PFSK-1 (cell line): Measurements from ENCODE around the gene OPA1.

Experiments
- FOXP2 ChIP-seq: optimal IDR thresholded peaks from 2 replicates; pipeline ENCODE3; 2011; ENCODE audit warnings: borderline replicate concordance, control low read depth, inconsistent platforms; ENCODE audit not compliant: insufficient read depth; ENCODE audit errors: extremely low read length, extremely low read depth
- POLR2AphosphoS5 ChIP-seq: IDR thresholded peaks from 2 replicates; pipeline ENCODE4 v1.6.1; 2012; ENCODE audit warnings: low read depth, mild to moderate bottlenecking, control low read depth, low read length, moderate library complexity
- SIN3A ChIP-seq: IDR thresholded peaks from 2 replicates; pipeline ENCODE4 v1.6.1; 2012; ENCODE audit warnings: mild to moderate bottlenecking, low read length, moderate library complexity, borderline replicate concordance; ENCODE audit not compliant: insufficient read depth
- TAF1 ChIP-seq: IDR thresholded peaks from 2 replicates; pipeline ENCODE4 v1.6.1; 2012; ENCODE audit warnings: low read length, control low read depth, borderline replicate concordance; ENCODE audit not compliant: insufficient read depth
- TF ChIP-seq, protein P1 (sequence below), 2 experiments: IDR thresholded peaks; 2 replicates each; pipeline versions ENCODE4 v1.6.1 to v1.8.0; 2011 to 2012; ENCODE audit warnings: low read depth in 2 of 2, low read length in 2 of 2, control low read depth in 1 of 2, inconsistent platforms in 1 of 2, mild to moderate bottlenecking in 1 of 2, moderate library complexity in 1 of 2; ENCODE audit not compliant: insufficient read depth in 1 of 2

The OPA1 gene

DNA sequence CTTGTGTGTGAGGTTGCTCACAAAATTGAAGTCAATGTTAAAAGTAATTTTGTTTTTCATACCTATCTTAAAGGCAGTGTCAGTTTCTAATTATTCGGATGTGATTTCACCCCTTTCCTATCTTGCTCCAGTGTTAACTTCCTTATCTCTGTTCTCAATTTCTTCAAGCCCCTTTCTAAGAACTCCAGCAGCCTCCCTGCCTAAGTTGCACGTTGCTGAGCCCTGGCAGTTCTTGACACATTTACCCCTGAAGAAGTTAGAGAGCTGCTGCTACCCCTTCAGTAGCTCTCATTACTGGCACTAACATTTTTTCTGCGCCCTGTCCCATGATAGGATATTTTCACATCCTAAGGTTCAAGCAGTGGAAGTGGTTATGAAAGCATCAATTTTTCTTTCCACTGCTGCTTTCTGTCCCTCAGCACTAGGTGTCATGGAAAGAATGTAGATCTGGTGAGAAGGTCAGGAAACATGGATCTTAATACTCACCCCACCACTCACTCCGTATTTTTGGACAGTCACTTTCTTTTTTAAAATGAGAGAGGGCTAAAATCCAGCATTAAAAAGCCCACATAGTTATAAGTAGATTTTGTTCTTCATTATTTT is 62.9 kb downstream of the OPA1 start:
- TF ChIP-seq TAF1 (no peak), SIN3A (no peak), POLR2AphosphoS5 (no peak), FOXP2 (no peak)
- TF ChIP-seq, protein P1, sequence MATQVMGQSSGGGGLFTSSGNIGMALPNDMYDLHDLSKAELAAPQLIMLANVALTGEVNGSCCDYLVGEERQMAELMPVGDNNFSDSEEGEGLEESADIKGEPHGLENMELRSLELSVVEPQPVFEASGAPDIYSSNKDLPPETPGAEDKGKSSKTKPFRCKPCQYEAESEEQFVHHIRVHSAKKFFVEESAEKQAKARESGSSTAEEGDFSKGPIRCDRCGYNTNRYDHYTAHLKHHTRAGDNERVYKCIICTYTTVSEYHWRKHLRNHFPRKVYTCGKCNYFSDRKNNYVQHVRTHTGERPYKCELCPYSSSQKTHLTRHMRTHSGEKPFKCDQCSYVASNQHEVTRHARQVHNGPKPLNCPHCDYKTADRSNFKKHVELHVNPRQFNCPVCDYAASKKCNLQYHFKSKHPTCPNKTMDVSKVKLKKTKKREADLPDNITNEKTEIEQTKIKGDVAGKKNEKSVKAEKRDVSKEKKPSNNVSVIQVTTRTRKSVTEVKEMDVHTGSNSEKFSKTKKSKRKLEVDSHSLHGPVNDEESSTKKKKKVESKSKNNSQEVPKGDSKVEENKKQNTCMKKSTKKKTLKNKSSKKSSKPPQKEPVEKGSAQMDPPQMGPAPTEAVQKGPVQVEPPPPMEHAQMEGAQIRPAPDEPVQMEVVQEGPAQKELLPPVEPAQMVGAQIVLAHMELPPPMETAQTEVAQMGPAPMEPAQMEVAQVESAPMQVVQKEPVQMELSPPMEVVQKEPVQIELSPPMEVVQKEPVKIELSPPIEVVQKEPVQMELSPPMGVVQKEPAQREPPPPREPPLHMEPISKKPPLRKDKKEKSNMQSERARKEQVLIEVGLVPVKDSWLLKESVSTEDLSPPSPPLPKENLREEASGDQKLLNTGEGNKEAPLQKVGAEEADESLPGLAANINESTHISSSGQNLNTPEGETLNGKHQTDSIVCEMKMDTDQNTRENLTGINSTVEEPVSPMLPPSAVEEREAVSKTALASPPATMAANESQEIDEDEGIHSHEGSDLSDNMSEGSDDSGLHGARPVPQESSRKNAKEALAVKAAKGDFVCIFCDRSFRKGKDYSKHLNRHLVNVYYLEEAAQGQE (IDR thresholded peaks at IDR 0.05; ENCODE audit: insufficient read depth in 1 of 2, low read depth in 2 of 2, low read length in 2 of 2) = no peak

DNA sequence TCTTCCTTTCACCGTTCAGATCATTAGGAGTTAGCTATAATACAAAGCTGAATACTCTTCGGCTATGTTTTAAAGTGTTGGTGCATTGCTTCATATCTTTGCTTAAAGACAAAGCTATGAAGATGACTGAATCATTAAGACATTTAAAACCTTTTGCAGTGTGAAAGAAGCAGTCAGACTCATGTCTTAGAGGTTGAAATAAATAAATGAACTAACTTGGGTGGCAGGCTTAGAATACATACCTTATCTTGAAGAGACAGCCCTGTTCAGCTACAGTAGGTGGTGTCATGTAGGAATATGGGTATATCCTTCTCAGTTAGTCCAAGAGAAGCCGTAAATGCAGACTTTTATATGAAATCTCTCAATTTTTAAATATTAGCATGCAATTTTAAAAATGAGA is 63.4 kb downstream of the OPA1 start:
- TF ChIP-seq SIN3A = no peak
- TF ChIP-seq, protein P1 (IDR thresholded peaks at IDR 0.05; ENCODE audit: insufficient read depth in 1 of 2, low read depth in 2 of 2, low read length in 2 of 2) = no peak
- TF ChIP-seq POLR2AphosphoS5 = no peak
- no peak for TF ChIP-seq FOXP2
- no peak for TF ChIP-seq TAF1

DNA sequence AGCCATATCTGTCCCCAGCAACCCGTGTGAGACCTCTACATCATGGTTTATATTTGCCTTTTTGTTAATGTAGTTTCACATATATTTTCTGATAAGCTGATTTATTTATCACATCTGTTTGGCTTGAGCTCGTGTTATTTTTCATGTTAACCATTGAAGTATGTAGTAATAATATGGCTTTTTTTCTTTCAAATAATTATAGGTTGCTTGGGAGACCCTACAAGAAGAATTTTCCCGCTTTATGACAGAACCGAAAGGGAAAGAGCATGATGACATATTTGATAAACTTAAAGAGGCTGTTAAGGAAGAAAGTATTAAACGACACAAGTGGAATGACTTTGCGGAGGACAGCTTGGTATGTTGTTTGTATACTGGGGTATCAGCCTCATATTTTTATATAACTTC is 63.9 kb downstream of the OPA1 start:
- TF ChIP-seq SIN3A = no peak

DNA sequence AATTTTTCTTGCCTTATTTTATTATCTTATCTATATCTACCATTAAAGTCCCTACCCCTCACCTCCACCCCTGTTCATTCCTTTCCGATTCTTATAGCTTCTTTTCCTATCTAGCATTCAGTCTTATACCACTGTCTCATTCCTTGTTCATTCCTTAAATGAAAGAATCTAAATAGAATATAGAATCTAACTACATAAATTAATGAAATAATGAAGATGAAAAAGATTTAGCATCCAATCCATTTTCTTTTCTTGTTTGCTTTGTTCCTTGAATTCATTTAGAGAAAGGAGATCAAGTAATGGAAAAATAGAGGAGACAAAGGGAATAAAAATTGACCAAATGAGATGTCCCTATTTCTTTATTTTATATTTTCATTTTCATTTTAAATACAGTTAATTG is 67.2 kb downstream of the OPA1 start:
- TF ChIP-seq TAF1 = no peak
- TF ChIP-seq POLR2AphosphoS5 = no peak
- TF ChIP-seq, protein P1 (IDR thresholded peaks at IDR 0.05; ENCODE audit: insufficient read depth in 1 of 2, low read depth in 2 of 2, low read length in 2 of 2) = no peak
- TF ChIP-seq FOXP2 = no peak
- TF ChIP-seq SIN3A = no peak

DNA sequence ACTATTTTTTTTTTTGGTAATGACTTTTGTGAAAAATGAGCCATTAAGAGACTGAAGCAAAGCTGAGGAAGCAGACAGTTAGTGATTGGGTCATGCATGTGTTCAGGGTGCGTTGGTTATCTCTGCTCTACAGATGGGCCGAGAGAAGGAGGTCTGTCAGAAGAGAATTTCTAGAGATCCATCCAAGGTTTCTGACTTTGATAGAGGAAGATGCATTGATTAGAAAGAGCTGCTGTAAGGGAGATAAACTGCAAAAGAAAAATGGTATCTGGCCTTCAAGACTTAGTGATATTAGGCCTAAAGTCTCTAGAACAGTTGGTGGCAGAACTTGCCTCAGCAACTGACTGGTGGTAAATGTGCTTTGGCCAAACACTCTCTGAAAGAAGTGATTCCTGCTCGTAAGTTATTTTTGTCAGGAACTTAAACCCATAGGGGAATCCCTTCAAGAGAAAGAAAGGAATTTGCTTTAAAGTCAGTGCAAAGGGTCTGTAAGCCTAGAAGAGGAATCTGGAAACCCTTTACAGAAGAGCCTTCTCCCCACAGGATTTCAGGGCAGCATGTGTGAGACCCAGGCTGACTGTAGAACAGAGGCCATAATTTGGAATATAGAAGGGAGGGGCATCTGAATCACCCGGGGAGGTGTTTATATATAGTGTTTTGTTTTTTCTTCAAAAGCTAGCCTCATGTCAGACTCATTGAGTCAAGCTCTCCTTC is 67.8 kb downstream of the OPA1 start:
- no peak for TF ChIP-seq FOXP2
- TF ChIP-seq POLR2AphosphoS5 = no peak
- no peak for TF ChIP-seq TAF1
- TF ChIP-seq SIN3A = no peak
- TF ChIP-seq, protein P1 (IDR thresholded peaks at IDR 0.05; ENCODE audit: insufficient read depth in 1 of 2, low read depth in 2 of 2, low read length in 2 of 2) = no peak
